Activated CD8-positive, alpha-beta memory T cell treated with anti-CD3 and anti-CD28 coated beads, Interleukin-2, amount 50 U/mL, for 1 hour (primary cell): ENCODE results near the gene SULT1C2.
"Not testable (repeated sequence)": the region's sequence is repeated elsewhere in the genome, so short reads cannot be mapped to it uniquely, and the experiment has no call there.

Source experiments
- DNase-seq: peaks from one replicate; pipeline ENCODE4 v3.0.0-alpha.2; 2020; ENCODE audit errors: extremely low read depth

Gene SULT1C2

GRCh38 chr2:108351889-108352288 lies 63.2 kb downstream of the SULT1C2 start:
- DNase-seq, result no peak

- no peak for DNase-seq
Measured at GRCh38 chr2:108354136-108354535, 65.4 kb downstream of the SULT1C2 start.

- no peak for DNase-seq
Measured at GRCh38 chr2:108355906-108356734, 67.4 kb downstream of the SULT1C2 start.

DNA sequence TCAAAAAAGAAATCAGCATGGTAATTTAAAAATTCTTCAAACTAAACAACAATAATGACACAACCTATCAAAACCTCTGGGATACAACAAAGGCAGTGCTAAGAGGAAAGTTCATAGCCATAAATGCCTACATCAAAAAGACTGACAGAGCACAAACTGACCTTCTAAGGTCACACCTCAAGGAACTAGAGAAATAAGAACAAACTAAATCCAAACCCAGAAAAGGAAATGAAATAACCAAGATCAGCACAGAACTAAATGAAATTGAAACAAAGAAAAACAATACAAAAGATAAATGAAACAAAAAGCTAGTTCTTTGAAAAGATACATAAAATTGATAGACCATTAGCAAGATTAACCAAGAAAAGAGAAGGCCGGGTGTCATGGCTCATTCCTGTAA lies 70.6 kb downstream of the SULT1C2 start:
- not testable (repeated sequence) for DNase-seq
